Inflammatory macrophage treated with lipopolysaccharide for 1 hour (primary cell): ENCODE data around the gene NAA60.
"Not testable (repeated sequence)": the region's sequence is repeated elsewhere in the genome, so short reads cannot be mapped to it uniquely, and the experiment has no call there.

Experiments
- DNase-seq, 2 donors: peaks; one replicate each; pipeline ENCODE4 v3.0.0-alpha.2; 2020 to 2022

The NAA60 gene

GRCh38 chr16:3465301-3465700 lies 21.8 kb downstream of the NAA60 start:
- no peak for DNase-seq

GRCh38 chr16:3465911-3466584 lies 22.6 kb downstream of the NAA60 start:
- DNase-seq, result no peak

GRCh38 chr16:3467182-3467581 lies 23.7 kb downstream of the NAA60 start:
- DNase-seq, result no peak

DNA sequence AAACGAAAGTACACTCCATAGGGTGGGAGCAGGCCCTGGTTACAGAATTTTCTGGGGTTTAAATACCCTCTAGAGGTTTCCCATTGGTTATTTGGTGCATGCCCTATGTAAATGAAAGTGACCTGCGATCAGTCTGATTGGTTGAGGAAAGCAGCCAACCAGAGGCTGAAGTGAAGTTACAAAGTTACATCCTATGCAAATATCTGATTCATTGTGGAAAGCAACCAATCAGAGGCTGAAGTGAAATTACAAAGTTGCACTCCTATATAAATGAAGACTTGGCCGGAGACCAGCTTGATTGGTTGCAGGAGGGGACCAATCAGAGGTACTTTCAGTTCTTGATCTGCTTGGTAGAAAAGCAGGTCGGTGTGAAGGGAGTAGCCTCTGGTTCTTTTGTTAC lies 24.4 kb downstream of the NAA60 start:
- peak; percentile 31 to 38 for DNase-seq

DNA sequence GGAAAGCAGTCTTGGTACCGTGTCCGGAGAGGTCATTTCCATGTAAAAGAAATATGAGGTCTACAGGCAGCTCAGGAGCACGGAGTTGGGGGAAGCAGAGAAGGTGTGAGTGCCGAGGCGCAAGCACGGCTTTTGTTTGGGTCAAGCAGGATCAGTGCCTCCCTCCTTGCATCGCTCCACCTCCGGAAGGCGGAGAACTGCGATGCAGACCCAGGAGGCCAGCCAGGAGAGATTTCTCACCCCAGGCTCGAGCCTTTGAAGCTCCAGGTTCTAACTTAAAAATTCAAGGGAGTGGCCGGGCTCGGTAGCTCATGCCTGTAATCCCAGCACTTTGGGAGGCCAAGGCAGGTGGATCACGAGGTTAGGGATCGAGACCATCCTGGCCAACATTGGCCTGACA lies 25.0 kb downstream of the NAA60 start:
- no peak for DNase-seq

- no peak for DNase-seq
These were observed 26.3 kb downstream of the NAA60 start for GRCh38 chr16:3469736-3470135.

DNA sequence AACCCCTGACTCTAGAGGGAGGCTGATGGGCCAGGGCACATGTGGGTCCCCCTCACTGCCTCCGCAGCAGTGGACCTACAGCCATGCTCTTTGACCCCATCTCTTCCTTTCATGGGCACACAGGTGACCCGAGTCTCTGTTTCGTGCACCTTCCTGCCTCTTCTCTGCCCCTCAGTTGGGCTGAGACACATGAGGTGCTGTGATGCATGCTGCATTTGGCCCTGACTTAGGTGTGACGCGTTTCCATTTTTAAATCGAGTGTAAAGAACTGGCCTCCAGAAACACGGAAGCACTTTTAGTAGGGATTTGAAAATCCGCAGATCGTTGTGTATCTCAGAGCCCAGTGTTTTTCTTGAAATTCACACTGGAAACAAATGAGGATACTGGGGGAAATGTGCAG lies 27.2 kb downstream of the NAA60 start:
- DNase-seq, result no peak

DNA sequence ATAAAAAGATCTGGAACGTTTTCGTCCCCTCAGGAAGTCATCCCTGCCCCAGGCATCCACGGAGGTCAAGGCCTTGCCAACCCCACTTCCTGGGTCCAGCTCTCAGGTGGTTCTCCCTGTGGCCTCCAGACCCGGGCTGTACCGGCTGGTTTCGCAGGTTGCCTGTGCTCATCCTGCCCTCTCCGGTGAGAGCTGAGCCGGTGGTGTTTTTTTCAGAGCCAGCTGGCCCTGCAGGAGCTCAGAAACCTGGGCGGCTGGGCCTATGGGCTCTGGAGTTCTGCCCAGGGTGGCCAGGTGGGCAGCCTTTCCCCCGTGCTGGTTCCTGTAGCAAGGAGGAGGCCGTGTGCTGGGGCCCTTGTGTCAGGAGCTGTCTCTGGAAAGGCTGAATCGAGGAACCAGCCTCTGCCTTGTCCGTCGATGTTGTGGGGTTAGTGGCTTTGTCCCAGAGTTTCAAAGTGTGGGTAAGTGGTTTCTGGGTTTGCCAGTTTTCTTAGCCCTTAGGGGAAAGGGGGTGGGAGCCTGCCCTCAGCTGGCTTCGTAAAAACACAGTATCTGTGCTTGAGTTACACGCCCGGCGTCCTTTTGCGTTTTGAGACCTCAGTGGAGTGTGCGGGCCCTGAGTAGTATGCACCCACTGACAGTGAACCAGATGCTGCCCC lies 28.2 kb downstream of the NAA60 start:
- DNase-seq, result no peak

GRCh38 chr16:3472878-3473595 lies 29.6 kb downstream of the NAA60 start:
- DNase-seq, result no peak

GRCh38 chr16:3473596-3473943 lies 30.1 kb downstream of the NAA60 start:
- DNase-seq, result not testable (repeated sequence)

DNA sequence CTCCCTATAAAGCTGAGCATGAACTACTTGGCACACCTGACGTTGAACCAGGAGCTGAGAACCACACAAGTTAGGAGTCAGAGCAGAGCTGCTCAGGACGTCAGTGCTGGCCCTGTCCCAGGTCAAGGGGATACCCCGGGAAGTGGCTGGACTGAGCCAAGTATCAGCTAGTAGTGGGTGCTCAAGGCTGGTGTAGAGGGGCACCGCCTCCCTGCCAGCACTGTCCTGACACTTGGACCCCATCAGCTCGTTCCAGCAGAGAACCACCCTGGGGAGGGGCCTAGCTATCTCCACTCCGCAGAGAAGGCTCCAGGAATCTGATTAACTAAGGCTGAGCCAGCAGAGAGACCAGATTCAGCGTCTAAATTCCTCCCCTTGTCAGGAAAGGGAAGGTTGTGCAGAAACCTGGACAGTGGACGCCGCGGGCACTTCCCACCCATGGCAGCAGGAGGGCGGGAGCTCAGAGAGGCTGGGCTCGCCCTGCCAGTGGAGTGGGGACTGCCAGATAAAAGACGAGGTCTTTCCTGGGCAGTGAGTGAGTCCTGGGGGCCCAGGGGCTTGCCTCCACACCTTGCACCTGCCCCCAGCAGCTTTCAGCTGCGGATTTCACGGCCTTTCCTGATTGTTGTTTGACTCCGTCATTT lies 30.8 kb downstream of the NAA60 start:
- DNase-seq, result no peak

DNA sequence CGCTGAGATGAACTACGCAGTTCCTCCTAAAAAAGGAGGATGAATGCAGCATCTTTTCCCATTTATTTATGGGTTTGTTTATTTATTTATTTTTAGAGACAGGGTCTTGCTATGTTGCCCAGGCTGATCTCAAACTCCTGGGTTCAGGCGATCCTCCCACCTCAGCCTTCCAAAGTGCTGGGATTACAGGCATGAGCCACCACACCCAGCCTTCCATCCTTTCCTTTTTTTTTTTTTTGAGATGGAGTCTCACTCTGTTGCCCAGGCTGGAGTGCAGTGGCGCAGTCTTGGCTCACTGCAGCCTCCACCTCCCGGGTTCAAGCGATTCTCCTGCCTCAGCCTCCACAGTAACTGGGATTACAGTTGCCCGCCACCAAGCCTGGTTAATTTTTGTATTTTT lies 31.4 kb downstream of the NAA60 start:
- DNase-seq, result not testable (repeated sequence)

DNA sequence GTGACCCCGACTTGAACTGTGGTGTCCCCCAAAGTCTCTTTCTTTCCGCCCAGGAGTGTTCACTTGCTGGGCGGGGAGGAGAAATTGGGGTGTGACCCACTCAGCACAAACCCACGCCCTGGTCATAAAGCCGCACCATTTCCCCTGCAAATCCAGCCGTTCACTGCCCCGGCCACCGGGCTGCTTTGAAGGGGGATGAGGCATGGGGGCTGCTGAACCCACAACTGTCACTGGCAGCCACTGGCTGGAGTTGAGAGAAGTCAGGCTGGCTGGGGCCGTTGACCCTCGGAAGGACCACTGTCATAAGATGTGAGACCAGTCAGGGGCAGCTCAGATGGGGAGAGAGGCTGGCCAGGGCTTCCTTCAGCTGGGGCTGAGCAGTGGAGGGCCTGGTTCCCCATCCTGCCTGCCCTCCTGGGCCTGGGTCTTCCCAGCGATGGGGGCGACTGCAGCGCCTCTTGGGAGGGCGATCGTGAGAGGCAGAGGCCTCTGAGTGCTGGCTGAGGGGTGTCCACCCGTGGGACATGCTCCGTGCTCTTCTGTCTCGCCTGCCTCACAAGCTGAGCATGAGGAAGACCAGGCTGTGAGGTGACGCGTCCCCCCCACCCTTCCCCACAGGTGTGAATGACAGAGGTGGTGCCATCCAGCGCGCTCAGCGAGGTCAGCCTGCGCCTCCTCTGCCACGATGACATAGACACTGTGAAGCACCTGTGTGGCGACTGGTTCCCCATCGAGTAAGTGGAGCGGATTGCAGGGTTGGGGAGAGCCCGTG lies 32.3 kb downstream of the NAA60 start:
- DNase-seq, result no peak

DNA sequence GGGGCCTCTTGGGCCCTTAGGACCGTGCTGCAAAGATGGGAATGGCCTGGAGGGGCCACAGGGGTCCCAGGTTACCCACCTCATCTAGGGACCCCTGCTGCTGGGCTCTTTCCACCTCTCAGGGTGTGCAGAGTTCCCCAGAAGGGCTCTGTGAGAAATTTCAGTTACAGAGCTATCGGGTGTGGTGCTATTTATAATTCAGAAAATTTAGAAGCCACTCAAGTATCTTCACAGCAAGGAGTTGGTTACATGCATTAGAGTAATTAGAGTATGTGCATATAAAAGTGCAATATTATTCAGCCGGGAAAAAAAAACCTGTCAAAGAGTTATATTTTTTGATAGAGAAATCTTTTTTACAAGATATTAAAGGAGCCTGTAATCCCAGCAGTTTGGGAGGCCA lies 32.9 kb downstream of the NAA60 start:
- DNase-seq, result no peak

GRCh38 chr16:3478242-3478925 lies 34.9 kb downstream of the NAA60 start:
- no peak for DNase-seq

GRCh38 chr16:3479654-3480216 lies 36.3 kb downstream of the NAA60 start:
- DNase-seq, result no peak

DNA sequence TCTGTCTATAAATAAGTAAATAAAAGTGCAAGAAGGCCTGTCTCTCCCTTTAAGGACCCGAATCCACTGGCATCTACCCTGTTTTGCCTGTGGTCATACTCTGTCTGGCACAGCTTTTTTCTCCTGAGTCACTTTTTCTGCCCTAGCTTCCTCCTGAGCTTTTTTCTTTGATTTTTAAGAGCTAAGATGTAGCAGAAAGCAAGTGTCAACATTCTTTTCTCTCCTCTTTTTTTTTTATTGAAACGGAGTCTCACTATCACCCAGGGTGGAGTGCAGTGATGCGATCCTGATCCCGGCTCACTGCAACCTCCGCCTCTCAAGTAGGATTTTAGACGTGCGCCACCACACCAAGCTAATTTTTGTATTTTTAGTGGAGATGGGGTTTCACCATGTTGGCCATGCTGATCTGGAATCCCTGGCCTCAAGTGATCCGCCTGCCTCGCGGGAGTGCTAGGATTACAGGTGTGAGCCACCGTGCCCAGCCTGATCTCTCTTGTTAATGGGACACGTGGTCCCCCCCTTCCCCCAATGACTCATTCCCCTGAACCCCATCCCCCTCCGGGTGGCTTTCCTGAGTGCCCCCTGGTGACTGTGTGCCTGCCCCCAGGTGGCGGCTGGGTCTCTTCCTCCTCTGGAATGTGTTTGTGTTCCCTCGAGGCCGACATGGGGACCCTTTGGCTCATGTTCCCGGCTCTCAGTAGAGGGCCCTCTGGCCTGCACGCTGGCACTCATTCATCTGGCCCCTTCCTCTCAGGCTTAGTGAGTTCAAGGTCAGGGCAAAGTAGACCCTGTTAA lies 37.6 kb downstream of the NAA60 start:
- no peak for DNase-seq

DNA sequence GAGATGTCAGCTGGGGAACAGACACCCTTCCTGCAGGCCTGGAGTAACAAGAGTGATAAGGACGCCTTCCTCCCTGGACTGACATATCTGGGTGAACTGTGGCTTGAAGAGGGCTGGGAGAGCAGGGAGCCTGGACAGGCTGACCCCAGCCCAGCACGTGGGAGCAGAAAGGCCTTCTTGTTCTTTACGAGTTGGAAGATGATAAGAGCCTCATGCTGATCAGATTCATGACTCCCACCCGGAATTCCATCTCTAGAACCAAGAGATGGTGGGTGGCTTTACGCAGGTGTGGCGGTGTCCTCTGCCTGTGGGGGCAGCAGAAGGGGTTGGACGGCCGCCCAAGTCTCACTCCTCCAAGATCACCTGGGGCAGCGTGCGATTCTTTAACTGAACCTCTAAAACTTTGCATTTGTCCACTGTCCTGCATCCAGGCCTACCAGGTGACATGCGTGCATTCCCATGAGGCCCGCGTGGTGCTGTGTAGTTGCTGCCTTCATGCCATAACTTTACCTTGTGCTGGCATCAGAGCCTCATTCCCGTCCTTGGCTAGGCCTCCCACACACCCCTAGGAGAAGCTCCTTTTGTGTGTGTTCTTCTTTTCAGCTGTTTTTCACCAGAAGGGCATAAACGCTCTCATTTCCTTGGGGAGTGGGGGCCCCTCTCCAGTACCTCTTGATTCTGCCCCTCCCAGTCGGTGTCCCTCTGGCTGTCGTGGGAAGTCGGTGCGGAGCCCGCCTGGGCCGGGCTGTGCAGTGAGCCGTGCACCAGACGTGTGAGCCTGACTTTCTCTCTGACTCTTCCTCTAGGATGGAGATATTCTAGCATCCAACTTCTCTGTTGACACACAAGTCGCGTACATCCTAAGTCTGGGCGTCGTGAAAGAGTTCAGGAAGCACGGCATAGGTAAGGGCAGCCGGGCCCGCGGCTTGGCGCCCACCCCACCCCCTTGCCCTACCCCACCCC lies 38.5 kb downstream of the NAA60 start:
- DNase-seq, result no peak

- no peak for DNase-seq
These were observed 39.3 kb downstream of the NAA60 start for GRCh38 chr16:3482659-3483241.
